Suprapubic skin (tissue), 4 donors: ENCODE results near the gene FILIP1L. TPM values are rescaled to one million over a fixed set of nuclear protein-coding genes. Genes with fewer than 3 reads are reported as not detected.

ENCODE experiments used
- DNase-seq, 2 donors: peaks; one replicate each; pipeline ENCODE4 v3.0.0-alpha.2; 2019; ENCODE audit warnings: low spot score in 2 of 2
- H3K27ac ChIP-seq: fragments of 200-600 bp; sonication (generic); one replicate; pipeline ENCODE4 v1.5.1; 2019
- H3K27me3 ChIP-seq: fragments of 200-600 bp; sonication (generic); one replicate; pipeline ENCODE4 v1.5.1; 2019
- H3K36me3 ChIP-seq: fragments of 200-600 bp; sonication (generic); one replicate; pipeline ENCODE4 v1.5.1; 2019
- H3K4me1 ChIP-seq: fragments of 200-600 bp; sonication (generic); one replicate; pipeline ENCODE4 v1.5.1; 2019
- H3K4me3 ChIP-seq: fragments of 200-600 bp; sonication (generic); one replicate; pipeline ENCODE4 v1.5.1; 2019; ENCODE audit warnings: mild to moderate bottlenecking
- H3K9me3 ChIP-seq: fragments of 200-600 bp; sonication (generic); one replicate; pipeline ENCODE4 v1.5.1; 2019
- CTCF ChIP-seq, 2 donors: fragments of 200-600 bp in 1 of 2; fragments of 450-650 bp in 1 of 2; sonication (generic) in 1 of 2; IDR thresholded peaks; one replicate each; pipeline ENCODE4 v1.5.1; 2016 to 2019; ENCODE audit warnings: antibody characterized with exemption in 2 of 2, mild to moderate bottlenecking in 1 of 2, moderate library complexity in 1 of 2
- EP300 ChIP-seq: sonication (generic); formaldehyde crosslinking; IDR thresholded peaks from one replicate; pipeline ENCODE4 v1.6.1; 2017; ENCODE audit warnings: antibody characterized with exemption
- POLR2A ChIP-seq, 2 donors: fragments of 450-650 bp; IDR thresholded peaks; one replicate each; pipeline ENCODE4 v1.6.1; 2017; ENCODE audit warnings: antibody characterized with exemption in 2 of 2, mild to moderate bottlenecking in 2 of 2, moderate library complexity in 2 of 2
- POLR2AphosphoS5 ChIP-seq, 3 donors: sonication (generic); formaldehyde crosslinking; IDR thresholded peaks; one replicate each; pipeline ENCODE4 v1.6.1; 2017; ENCODE audit warnings: antibody characterized with exemption in 3 of 3
- WGBS: methylation state at CpG from one replicate; pipeline ENCODE4 v1.1.5; 2018; 5-methylcytosine and 5-hydroxymethylcytosine counted together
- total RNA-seq, 4 donors: library from RNA; depleted of rRNA; stranded (reverse); fragments of >200 nt; gene quantifications; one replicate each; pipeline ENCODE4 v1.1.0, GENCODE V29; 2016

The FILIP1L gene
- total RNA-seq, 4 donors from 2014 or later: 14.0 to 19.9 (median 15.9) TPM

- H3K27ac ChIP-seq: no peak overlapping the region
These were observed 24.3 kb downstream of the FILIP1L start for GRCh38 chr3:100089812-100090668.

GRCh38 chr3:100088735-100089368, 25.4 kb downstream of the FILIP1L start:
- Histone ChIP-seq H3K4me3 (no peak overlapping the region), H3K9me3 (no peaks in the 10 kb centered on the region), H3K27ac (no peak overlapping the region), H3K4me1 (no peaks in the 10 kb centered on the region), H3K27me3 (no peaks in the 10 kb centered on the region), H3K36me3 (no peaks in the 10 kb centered on the region)
- 79% methylated on average over 2 of the region's 2 CpGs for WGBS
- DNase-seq: no peak
- no peak for TF ChIP-seq POLR2A (IDR thresholded peaks at IDR 0.05)
- TF ChIP-seq POLR2AphosphoS5 (IDR thresholded peaks at IDR 0.05): no peak
- no peak for TF ChIP-seq CTCF (IDR thresholded peaks at IDR 0.05)
- TF ChIP-seq EP300: no peak

More at GRCh38 chr3:100089812-100090668, 24.3 kb downstream of the FILIP1L start:
- H3K4me3 ChIP-seq: no peak overlapping the region
- no peak for DNase-seq
- H3K9me3 ChIP-seq: no peaks in the 10 kb centered on the region
- H3K27me3 ChIP-seq: no peaks in the 10 kb centered on the region
- no peaks in the 10 kb centered on the region for H3K36me3 ChIP-seq
- no peaks in the 10 kb centered on the region for H3K4me1 ChIP-seq
- WGBS: 67% methylated on average over 7 of the region's 7 CpGs
- TF ChIP-seq EP300 (no peak), CTCF (IDR thresholded peaks at IDR 0.05) (peak in 1 of 2 donors; percentile 46), POLR2A (IDR thresholded peaks at IDR 0.05) (no peak), POLR2AphosphoS5 (IDR thresholded peaks at IDR 0.05) (no peak)

- Histone ChIP-seq H3K36me3 (no peaks in the 10 kb centered on the region), H3K4me3 (no peak overlapping the region), H3K9me3 (no peaks in the 10 kb centered on the region), H3K27ac (no peak overlapping the region), H3K27me3 (no peaks in the 10 kb centered on the region), H3K4me1 (no peaks in the 10 kb centered on the region)
- no peak for DNase-seq
- TF ChIP-seq POLR2AphosphoS5 (IDR thresholded peaks at IDR 0.05) (no peak), POLR2A (IDR thresholded peaks at IDR 0.05) (no peak), CTCF (IDR thresholded peaks at IDR 0.05) (no peak)
These were observed 27.1 kb downstream of the FILIP1L start for GRCh38 chr3:100087198-100087597.

GRCh38 chr3:100086401-100086800, 27.9 kb downstream of the FILIP1L start:
- DNase-seq: no peak
- 50% methylated on average over 1 of the region's 1 CpG for WGBS
- Histone ChIP-seq H3K4me1 (no peaks in the 10 kb centered on the region), H3K27me3 (no peaks in the 10 kb centered on the region), H3K36me3 (no peaks in the 10 kb centered on the region), H3K4me3 (no peak overlapping the region), H3K27ac (no peak overlapping the region), H3K9me3 (no peaks in the 10 kb centered on the region)
- TF ChIP-seq POLR2AphosphoS5 (IDR thresholded peaks at IDR 0.05): no peak
- no peak for TF ChIP-seq CTCF (IDR thresholded peaks at IDR 0.05)

- 91% methylated on average over 7 of the region's 7 CpGs for WGBS
- no peaks in the 10 kb centered on the region for H3K9me3 ChIP-seq
- TF ChIP-seq EP300: no peak
- TF ChIP-seq POLR2A (IDR thresholded peaks at IDR 0.05): no peak
- no peak for TF ChIP-seq POLR2AphosphoS5 (IDR thresholded peaks at IDR 0.05)
- TF ChIP-seq CTCF (IDR thresholded peaks at IDR 0.05): no peak
- H3K27ac ChIP-seq: no peak overlapping the region
- no peaks in the 10 kb centered on the region for H3K4me1 ChIP-seq
- H3K27me3 ChIP-seq: no peaks in the 10 kb centered on the region
- no peak overlapping the region for H3K4me3 ChIP-seq
- no peaks in the 10 kb centered on the region for H3K36me3 ChIP-seq
- DNase-seq: no peak
These were observed 30.0 kb downstream of the FILIP1L start for GRCh38 chr3:100084100-100084806.
